WTC11 (cell line): ENCODE results near the gene TMEM89. TPM values are rescaled to one million over a fixed set of nuclear protein-coding genes. Genes with fewer than 3 reads are reported as not detected.

Source experiments
- ARID4B ChIP-seq: sonication (generic); formaldehyde crosslinking; IDR thresholded peaks from 2 replicates; pipeline ENCODE4 v1.8.0; 2023; ENCODE audit warnings: missing genetic modification reagents, mild to moderate bottlenecking, borderline replicate concordance
- ATF1 ChIP-seq: sonication (generic); formaldehyde crosslinking; IDR thresholded peaks from 2 replicates; pipeline ENCODE4 v1.8.1; 2023; ENCODE audit warnings: mild to moderate bottlenecking, moderate library complexity, missing genetic modification reagents
- CBFB ChIP-seq: sonication (generic); formaldehyde crosslinking; IDR thresholded peaks from 2 replicates; pipeline ENCODE4 v1.8.1; 2022; ENCODE audit warnings: mild to moderate bottlenecking, low read depth, missing genetic modification reagents
- CTCF ChIP-seq: fragments of 200-600 bp; IDR thresholded peaks from 2 replicates; pipeline ENCODE4 v1.8.0; 2022; ENCODE audit warnings: antibody characterized with exemption
- E2F4 ChIP-seq: sonication (generic); formaldehyde crosslinking; IDR thresholded peaks from 2 replicates; pipeline ENCODE4 v1.8.1; 2022; ENCODE audit warnings: low read depth, mild to moderate bottlenecking, moderate library complexity, missing genetic modification reagents, borderline replicate concordance
- ERG ChIP-seq: fragments of 250-450 bp; sonication (Bioruptor Pico); IDR thresholded peaks from 2 replicates; pipeline ENCODE4 v1.8.0; 2021; ENCODE audit warnings: mild to moderate bottlenecking
- ETV6 ChIP-seq: sonication (generic); formaldehyde crosslinking; IDR thresholded peaks from 2 replicates; pipeline ENCODE4 v1.8.1; 2022; ENCODE audit warnings: mild to moderate bottlenecking, missing genetic modification reagents
- FOXK1 ChIP-seq: sonication (generic); formaldehyde crosslinking; IDR thresholded peaks from 2 replicates; pipeline ENCODE4 v1.8.0; 2022; ENCODE audit warnings: mild to moderate bottlenecking, moderate library complexity, missing genetic modification reagents
- GABPB1 ChIP-seq: sonication (generic); formaldehyde crosslinking; IDR thresholded peaks from 2 replicates; pipeline ENCODE4 v1.8.1; 2023; ENCODE audit warnings: mild to moderate bottlenecking, missing genetic modification reagents
- HMGA2 ChIP-seq: fragments of 250-450 bp; sonication (Bioruptor Pico); IDR thresholded peaks from 2 replicates; pipeline ENCODE4 v1.4.0; 2021; ENCODE audit warnings: mild to moderate bottlenecking, moderate library complexity
- MAX ChIP-seq: sonication (generic); formaldehyde crosslinking; IDR thresholded peaks from 2 replicates; pipeline ENCODE4 v1.8.0; 2022; ENCODE audit warnings: mild to moderate bottlenecking, missing genetic modification reagents
- MYBL2 ChIP-seq: sonication (generic); formaldehyde crosslinking; IDR thresholded peaks from 2 replicates; pipeline ENCODE4 v1.8.1; 2023; ENCODE audit warnings: mild to moderate bottlenecking, moderate library complexity, missing genetic modification reagents
- NR3C1 ChIP-seq: sonication (generic); formaldehyde crosslinking; conservative IDR thresholded peaks from 2 replicates; pipeline ENCODE4 v1.8.1; 2023; ENCODE audit warnings: low read depth, mild to moderate bottlenecking, missing genetic modification reagents
- OVOL2 ChIP-seq: fragments of 250-450 bp; sonication (Bioruptor Pico); IDR thresholded peaks from 2 replicates; pipeline ENCODE4 v1.9.0; 2021; ENCODE audit warnings: mild to moderate bottlenecking, borderline replicate concordance
- RELA ChIP-seq: sonication (generic); formaldehyde crosslinking; IDR thresholded peaks from 2 replicates; pipeline ENCODE4 v1.8.1; 2022; ENCODE audit warnings: missing genetic modification reagents, mild to moderate bottlenecking, borderline replicate concordance
- SMAD4 ChIP-seq: sonication (generic); formaldehyde crosslinking; IDR thresholded peaks from 2 replicates; pipeline ENCODE4 v1.8.0; 2022; ENCODE audit warnings: mild to moderate bottlenecking, missing genetic modification reagents
- TEAD4 ChIP-seq: sonication (generic); formaldehyde crosslinking; IDR thresholded peaks from 2 replicates; pipeline ENCODE4 v1.8.0; 2022; ENCODE audit warnings: mild to moderate bottlenecking, missing genetic modification reagents
- USF1 ChIP-seq: sonication (generic); formaldehyde crosslinking; IDR thresholded peaks from 2 replicates; pipeline ENCODE4 v1.8.0; 2022; ENCODE audit warnings: mild to moderate bottlenecking, missing genetic modification reagents
- ZNF121 ChIP-seq: sonication (generic); formaldehyde crosslinking; IDR thresholded peaks from 2 replicates; pipeline ENCODE4 v1.8.0; 2023; ENCODE audit warnings: missing genetic modification reagents
- ZNF138 ChIP-seq: sonication (generic); formaldehyde crosslinking; conservative IDR thresholded peaks from 2 replicates; pipeline ENCODE4 v1.8.1; 2022; ENCODE audit warnings: mild to moderate bottlenecking, moderate library complexity, missing genetic modification reagents
- ZNF232 ChIP-seq: sonication (generic); formaldehyde crosslinking; IDR thresholded peaks from 2 replicates; pipeline ENCODE4 v1.8.0; 2022; ENCODE audit warnings: mild to moderate bottlenecking, missing genetic modification reagents
- ZNF416 ChIP-seq: fragments of 250-450 bp; sonication (Bioruptor Pico); IDR thresholded peaks from 2 replicates; pipeline ENCODE4 v1.9.0; 2021; ENCODE audit warnings: mild to moderate bottlenecking, inconsistent platforms
- ZNF423 ChIP-seq: fragments of 250-450 bp; sonication (Bioruptor Pico); IDR thresholded peaks from 2 replicates; pipeline ENCODE4 v2.1.2; 2022; ENCODE audit warnings: mild to moderate bottlenecking, moderate library complexity
- ZNF532 ChIP-seq: fragments of 250-450 bp; sonication (Bioruptor Pico); IDR thresholded peaks from 2 replicates; pipeline ENCODE4 v1.9.0; 2021; ENCODE audit warnings: mild to moderate bottlenecking, borderline replicate concordance
- ZNF671 ChIP-seq: fragments of 250-450 bp; sonication (Bioruptor Pico); IDR thresholded peaks from 2 replicates; pipeline ENCODE4 v1.8.0; 2021; ENCODE audit warnings: mild to moderate bottlenecking
- total RNA-seq: library from RNA; stranded (reverse); gene quantifications from 3 replicates; pipeline ENCODE4 v1.2.3, GENCODE V29; 2021

Gene TMEM89
- total RNA-seq, 1 experiment from 2014 or later, result 0.66 TPM

GRCh38 chr3:48656061-48656840 is 34.7 kb upstream of the TMEM89 start (continued):
- TF ChIP-seq OVOL2 (CRISPR knock-in tag), result no peak
- TF ChIP-seq TEAD4, result no peak; the same call in 1 of the 2 replicates
- no peak for TF ChIP-seq ZNF671 (CRISPR knock-in tag)
- TF ChIP-seq CTCF, result peak; percentile 47
- peak; percentile 93; the same call in 1 of the 2 replicates for TF ChIP-seq ZNF138 (CRISPR knock-in tag)
- no peak for TF ChIP-seq HMGA2 (CRISPR knock-in tag)
- peak; percentile 33; the same call in 1 of the 2 replicates for TF ChIP-seq ARID4B (CRISPR knock-in tag)
- TF ChIP-seq GABPB1 (CRISPR knock-in tag), result no peak
- TF ChIP-seq ZNF121, result 0 out of 2 replicates have a peak, but pooled peaks have one; percentile 1
- no peak; the same call in 1 of the 2 replicates for TF ChIP-seq MYBL2 (CRISPR knock-in tag)
- TF ChIP-seq ATF1 (CRISPR knock-in tag), result 0 out of 2 replicates have a peak, but pooled peaks have one; percentile 39
- peak; percentile 86; the same call in 1 of the 2 replicates for TF ChIP-seq ETV6 (CRISPR knock-in tag)
- no peak for TF ChIP-seq ZNF532 (CRISPR knock-in tag)
- peak; percentile 73; the same call in 1 of the 2 replicates for TF ChIP-seq FOXK1 (CRISPR knock-in tag)
- peak; percentile 94; the same call in 1 of the 2 replicates for TF ChIP-seq RELA (CRISPR knock-in tag)
- TF ChIP-seq NR3C1, result 0 out of 2 replicates have a peak, but pooled peaks have one; percentile 21
- no peak for TF ChIP-seq CBFB (CRISPR knock-in tag)
- peak; percentile 57; the same call in 1 of the 2 replicates for TF ChIP-seq ZNF416 (CRISPR knock-in tag)
- no peak; the same call in 1 of the 2 replicates for TF ChIP-seq E2F4 (CRISPR knock-in tag)
- no peak for TF ChIP-seq ZNF423 (CRISPR knock-in tag)
- TF ChIP-seq MAX, result peak; percentile 97
- peak; percentile 56; the same call in 1 of the 2 replicates for TF ChIP-seq USF1
- 0 out of 2 replicates have a peak, but pooled peaks have one; percentile 37 for TF ChIP-seq SMAD4 (CRISPR knock-in tag)
- no peak for TF ChIP-seq ERG (CRISPR knock-in tag)
- TF ChIP-seq ZNF232 (CRISPR knock-in tag), result peak; percentile 82; the same call in 1 of the 2 replicates
